GM23338 (cell line): ENCODE measurements around the gene MAP3K7CL. TPM values are rescaled to one million over a fixed set of nuclear protein-coding genes. Genes with fewer than 3 reads are reported as not detected.

Experiments
- ATAC-seq: fragments of 200-7000 bp; cut with Tn5 transposase; 3 replicates; pipeline ENCODE4 v1.9.1; 2020
- DNase-seq: peaks from one replicate; pipeline ENCODE4 v3.0.0-alpha.2; 2015; ENCODE audit warnings: low spot score
- H2AFZ ChIP-seq: fragments of 200-600 bp; sonication (generic); 2 replicates; pipeline ENCODE4 v1.8.0; 2016; ENCODE audit warnings: antibody characterized with exemption, mild to moderate bottlenecking, moderate library complexity
- H3F3A ChIP-seq: fragments of 200-600 bp; sonication (generic); replicated peaks from 2 replicates; pipeline ENCODE4 v1.8.0; 2017; ENCODE audit warnings: antibody characterized with exemption, mixed run types, low read depth
- H3K27ac ChIP-seq: fragments of 200-600 bp; sonication (generic); 2 replicates; pipeline ENCODE4 v1.6.1; 2016; ENCODE audit warnings: low read depth
- H3K27me3 ChIP-seq: fragments of 200-600 bp; sonication (generic); 2 replicates; pipeline ENCODE4 v1.8.0; 2016; ENCODE audit warnings: mild to moderate bottlenecking, mixed run types, moderate library complexity; ENCODE audit not compliant: insufficient read depth
- H3K36me3 ChIP-seq: fragments of 200-600 bp; sonication (generic); 2 replicates; pipeline ENCODE4 v1.8.0; 2016; ENCODE audit warnings: mild to moderate bottlenecking; ENCODE audit not compliant: insufficient read depth
- H3K4me1 ChIP-seq: fragments of 200-600 bp; sonication (generic); 2 replicates; pipeline ENCODE4 v1.8.0; 2016; ENCODE audit warnings: mild to moderate bottlenecking, moderate library complexity; ENCODE audit not compliant: insufficient read depth
- H3K4me2 ChIP-seq: fragments of 200-600 bp; sonication (generic); 2 replicates; pipeline ENCODE4 v1.7.1; 2017; ENCODE audit warnings: mixed run types
- H3K4me3 ChIP-seq: fragments of 200-600 bp; sonication (generic); 2 replicates; pipeline ENCODE4 v1.6.1; 2016; ENCODE audit warnings: mixed run types
- H3K79me2 ChIP-seq: fragments of 200-600 bp; sonication (generic); replicated peaks from 2 replicates; pipeline ENCODE4 v1.8.0; 2017; ENCODE audit warnings: mild to moderate bottlenecking; ENCODE audit not compliant: insufficient read depth
- H3K9me2 ChIP-seq: fragments of 200-600 bp; sonication (generic); 2 replicates; pipeline ENCODE4 v1.8.0; 2017; ENCODE audit not compliant: insufficient read depth
- H4K20me1 ChIP-seq: fragments of 200-600 bp; sonication (generic); replicated peaks from 2 replicates; pipeline ENCODE4 v1.8.0; 2017; ENCODE audit warnings: mild to moderate bottlenecking; ENCODE audit not compliant: insufficient read depth
- H3K27ac Mint-ChIP-seq: 2 replicates; pipeline ENCODE4 v1.8.0; 2020; ENCODE audit warnings: inconsistent platforms, mild to moderate bottlenecking, moderate library complexity, mixed read lengths
- H3K27me3 Mint-ChIP-seq: 3 replicates; pipeline ENCODE4 v1.8.0; 2022; ENCODE audit warnings: low read depth, mild to moderate bottlenecking, moderate library complexity, mixed read lengths, inconsistent platforms; ENCODE audit not compliant: insufficient read depth, poor library complexity
- H3K36me3 Mint-ChIP-seq: 3 replicates; pipeline ENCODE4 v1.8.0; 2021; ENCODE audit warnings: low read depth, mild to moderate bottlenecking, inconsistent platforms, moderate library complexity, mixed read lengths
- H3K4me1 Mint-ChIP-seq: 3 replicates; pipeline ENCODE4 v1.8.0; 2020; ENCODE audit warnings: mild to moderate bottlenecking, inconsistent platforms, mixed read lengths
- H3K4me3 Mint-ChIP-seq: 3 replicates; pipeline ENCODE4 v1.8.0; 2021; ENCODE audit warnings: moderate library complexity, mild to moderate bottlenecking, inconsistent platforms, mixed read lengths
- H3K9me3 Mint-ChIP-seq: 3 replicates; pipeline ENCODE4 v1.8.0; 2020; ENCODE audit warnings: moderate library complexity, mild to moderate bottlenecking, inconsistent platforms, mixed read lengths
- EZH2 ChIP-seq: fragments of 200-600 bp; sonication (generic); IDR thresholded peaks from one replicate; pipeline ENCODE4 v1.8.0; 2017; ENCODE audit warnings: antibody characterized with exemption, mild to moderate bottlenecking, low read depth; ENCODE audit not compliant: unreplicated experiment
- JUNB ChIP-seq: IDR thresholded peaks from one replicate; pipeline ENCODE4 v1.6.1; 2016; ENCODE audit warnings: antibody characterized with exemption; ENCODE audit not compliant: unreplicated experiment
- NANOG ChIP-seq: IDR thresholded peaks from 2 replicates; pipeline ENCODE4 v1.6.1; 2016; ENCODE audit warnings: antibody characterized with exemption, borderline replicate concordance
- POLR2AphosphoS5 ChIP-seq: IDR thresholded peaks from 2 replicates; pipeline ENCODE4 v1.6.1; 2016; ENCODE audit warnings: antibody characterized with exemption, low read depth
- STAT1 ChIP-seq: IDR thresholded peaks from one replicate; pipeline ENCODE4 v1.6.1; 2016; ENCODE audit warnings: antibody characterized with exemption; ENCODE audit not compliant: unreplicated experiment
- ZNF114 ChIP-seq: fragments of 250-450 bp; sonication (Bioruptor Pico); IDR thresholded peaks from 2 replicates; pipeline ENCODE4 v1.5.0; 2020; ENCODE audit warnings: mild to moderate bottlenecking, moderate library complexity
- ZNF331 ChIP-seq: fragments of 250-450 bp; sonication (Bioruptor Pico); IDR thresholded peaks from 2 replicates; pipeline ENCODE4 v1.5.0; 2020; ENCODE audit warnings: low read depth, mild to moderate bottlenecking, moderate library complexity
- polyA plus RNA-seq: library from polyadenylated mRNA; unstranded; fragments of >200 nt; fragmentation: Nextera tagmentation; extraction: Ambion mirVana; gene quantifications from 2 replicates; pipeline ENCODE4 v1.2.1, GENCODE V29; 2016
- total RNA-seq: library from RNA; depleted of rRNA; stranded (reverse); fragments of >200 nt; shearing (Covaris generic); gene quantifications from 2 replicates; pipeline ENCODE4 v1.2.3, GENCODE V29; 2014
- TF ChIP-seq, protein P1 (sequence below): IDR thresholded peaks from one replicate; pipeline ENCODE4 v1.6.1; 2018; ENCODE audit warnings: antibody characterized with exemption; ENCODE audit not compliant: unreplicated experiment
- TF ChIP-seq, protein P2 (sequence below): IDR thresholded peaks from 2 replicates; pipeline ENCODE4 v1.6.1; 2016; ENCODE audit warnings: antibody characterized with exemption
- TF ChIP-seq, protein P3 (sequence below), 2 experiments: fragments of 200-600 bp in 1 of 2; sonication (generic) in 1 of 2; conservative IDR thresholded peaks; 2 replicates each; pipeline versions ENCODE4 v1.5.1 to v1.6.1; 2016 to 2017; ENCODE audit warnings: antibody characterized with exemption in 2 of 2, low read depth in 2 of 2, mild to moderate bottlenecking in 2 of 2, moderate library complexity in 1 of 2

Gene MAP3K7CL
- total and polyA plus RNA-seq, 2 experiments from 2014 or later: 2.4 to 3.6 TPM

DNA sequence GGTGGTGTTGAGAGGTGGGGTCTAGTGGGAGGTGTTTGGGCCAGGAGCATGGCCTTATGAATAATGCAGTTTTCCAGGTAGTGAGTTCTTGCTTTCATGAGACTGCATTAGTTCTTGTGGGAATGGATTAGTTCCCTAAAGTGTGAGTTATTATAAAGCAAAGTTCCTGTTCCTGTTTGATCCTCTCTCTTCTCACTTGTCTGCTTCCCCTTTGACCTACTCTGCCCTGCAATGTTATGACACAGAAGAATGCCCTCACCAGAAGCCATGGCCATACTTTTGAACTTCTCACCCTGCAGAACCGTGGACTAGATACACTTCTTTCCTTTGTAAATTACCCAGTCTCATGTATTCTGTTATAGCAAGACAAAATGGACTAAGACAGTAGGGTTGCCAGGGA lies 53.6 kb downstream of the MAP3K7CL start (continued):
- TF ChIP-seq, protein P1, sequence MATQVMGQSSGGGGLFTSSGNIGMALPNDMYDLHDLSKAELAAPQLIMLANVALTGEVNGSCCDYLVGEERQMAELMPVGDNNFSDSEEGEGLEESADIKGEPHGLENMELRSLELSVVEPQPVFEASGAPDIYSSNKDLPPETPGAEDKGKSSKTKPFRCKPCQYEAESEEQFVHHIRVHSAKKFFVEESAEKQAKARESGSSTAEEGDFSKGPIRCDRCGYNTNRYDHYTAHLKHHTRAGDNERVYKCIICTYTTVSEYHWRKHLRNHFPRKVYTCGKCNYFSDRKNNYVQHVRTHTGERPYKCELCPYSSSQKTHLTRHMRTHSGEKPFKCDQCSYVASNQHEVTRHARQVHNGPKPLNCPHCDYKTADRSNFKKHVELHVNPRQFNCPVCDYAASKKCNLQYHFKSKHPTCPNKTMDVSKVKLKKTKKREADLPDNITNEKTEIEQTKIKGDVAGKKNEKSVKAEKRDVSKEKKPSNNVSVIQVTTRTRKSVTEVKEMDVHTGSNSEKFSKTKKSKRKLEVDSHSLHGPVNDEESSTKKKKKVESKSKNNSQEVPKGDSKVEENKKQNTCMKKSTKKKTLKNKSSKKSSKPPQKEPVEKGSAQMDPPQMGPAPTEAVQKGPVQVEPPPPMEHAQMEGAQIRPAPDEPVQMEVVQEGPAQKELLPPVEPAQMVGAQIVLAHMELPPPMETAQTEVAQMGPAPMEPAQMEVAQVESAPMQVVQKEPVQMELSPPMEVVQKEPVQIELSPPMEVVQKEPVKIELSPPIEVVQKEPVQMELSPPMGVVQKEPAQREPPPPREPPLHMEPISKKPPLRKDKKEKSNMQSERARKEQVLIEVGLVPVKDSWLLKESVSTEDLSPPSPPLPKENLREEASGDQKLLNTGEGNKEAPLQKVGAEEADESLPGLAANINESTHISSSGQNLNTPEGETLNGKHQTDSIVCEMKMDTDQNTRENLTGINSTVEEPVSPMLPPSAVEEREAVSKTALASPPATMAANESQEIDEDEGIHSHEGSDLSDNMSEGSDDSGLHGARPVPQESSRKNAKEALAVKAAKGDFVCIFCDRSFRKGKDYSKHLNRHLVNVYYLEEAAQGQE: no peak
- TF ChIP-seq ZNF331 (CRISPR knock-in tag) (no peak), JUNB (no peak), NANOG (no peak)
- TF ChIP-seq, protein P2, sequence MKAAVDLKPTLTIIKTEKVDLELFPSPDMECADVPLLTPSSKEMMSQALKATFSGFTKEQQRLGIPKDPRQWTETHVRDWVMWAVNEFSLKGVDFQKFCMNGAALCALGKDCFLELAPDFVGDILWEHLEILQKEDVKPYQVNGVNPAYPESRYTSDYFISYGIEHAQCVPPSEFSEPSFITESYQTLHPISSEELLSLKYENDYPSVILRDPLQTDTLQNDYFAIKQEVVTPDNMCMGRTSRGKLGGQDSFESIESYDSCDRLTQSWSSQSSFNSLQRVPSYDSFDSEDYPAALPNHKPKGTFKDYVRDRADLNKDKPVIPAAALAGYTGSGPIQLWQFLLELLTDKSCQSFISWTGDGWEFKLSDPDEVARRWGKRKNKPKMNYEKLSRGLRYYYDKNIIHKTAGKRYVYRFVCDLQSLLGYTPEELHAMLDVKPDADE: no peak

DNA sequence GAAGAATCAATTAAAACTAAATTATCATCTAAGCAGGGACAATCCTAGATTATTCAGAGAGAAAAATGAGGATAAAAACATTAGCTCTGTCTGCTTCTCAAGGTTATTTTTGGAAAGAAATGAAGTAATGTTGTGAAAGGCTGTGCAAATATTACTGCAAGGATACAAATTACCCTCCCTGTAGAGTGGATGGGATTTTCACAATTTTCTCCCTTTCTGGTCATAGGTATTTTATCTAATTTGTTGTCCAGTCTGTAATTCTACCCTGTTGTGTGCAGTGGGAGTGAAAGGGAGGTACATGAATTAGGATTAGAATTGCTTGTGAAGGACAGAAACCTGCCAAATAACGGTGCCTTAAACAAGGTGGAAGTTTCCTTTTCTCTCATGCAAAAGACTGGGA lies 54.7 kb downstream of the MAP3K7CL start:
- H3K27ac Mint-ChIP-seq: no peak overlapping the region
- H4K20me1 ChIP-seq: no peaks in the 10 kb centered on the region
- ATAC-seq (no peak), DNase-seq (no peak)
- no peaks in the 10 kb centered on the region for H3K9me2 ChIP-seq
- H3F3A ChIP-seq: no peaks in the 10 kb centered on the region
- no peak overlapping the region for H2AFZ ChIP-seq
- no peak overlapping the region for H3K4me2 ChIP-seq
- H3K79me2 ChIP-seq: no peaks in the 10 kb centered on the region
- H3K36me3 ChIP-seq: no peaks in the 10 kb centered on the region
- H3K27me3 ChIP-seq: peaks cover 47% of the 10 kb centered on the region
- no peak overlapping the region for H3K4me3 ChIP-seq
- H3K4me1 ChIP-seq: peaks cover 7% of the 10 kb centered on the region; the same call in 1 of the 2 replicates
- TF ChIP-seq JUNB: no peak
- TF ChIP-seq, protein P2: no peak
- H3K27ac ChIP-seq: no peak overlapping the region
- H3K36me3 Mint-ChIP-seq: no peaks in the 10 kb centered on the region
- no peaks in the 10 kb centered on the region for H3K9me3 Mint-ChIP-seq
- H3K4me1 Mint-ChIP-seq: peaks cover 9% of the 10 kb centered on the region
- no peak overlapping the region for H3K4me3 Mint-ChIP-seq
- peaks cover 6% of the 10 kb centered on the region for H3K27me3 Mint-ChIP-seq

DNA sequence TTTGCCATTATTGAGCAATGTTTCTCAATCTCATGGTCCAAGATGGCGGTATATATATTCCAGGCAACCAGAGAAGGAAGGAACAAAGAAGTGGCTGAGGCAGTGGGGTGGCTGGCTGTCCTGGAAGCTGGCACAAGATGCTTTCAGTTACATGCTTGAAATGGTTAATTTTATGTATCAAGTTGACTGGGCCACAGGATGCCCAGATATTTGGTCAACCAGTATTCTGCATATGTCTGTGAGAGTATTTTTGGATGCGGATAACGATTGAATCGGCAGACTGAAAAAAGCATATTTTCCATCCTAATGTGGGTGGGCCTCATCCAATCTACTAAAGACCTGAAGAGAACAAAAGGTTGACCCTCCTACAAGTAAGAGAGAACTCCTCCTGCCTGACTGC lies 55.2 kb downstream of the MAP3K7CL start:
- Mint-ChIP-seq H3K36me3 (no peaks in the 10 kb centered on the region), H3K4me3 (no peak overlapping the region), H3K4me1 (peaks cover 5% of the 10 kb centered on the region), H3K27me3 (peaks cover 9% of the 10 kb centered on the region), H3K9me3 (no peaks in the 10 kb centered on the region), H3K27ac (no peak overlapping the region)
- Histone ChIP-seq H4K20me1 (no peaks in the 10 kb centered on the region), H3F3A (no peaks in the 10 kb centered on the region), H3K4me3 (no peak overlapping the region), H3K4me1 (peaks cover 3% of the 10 kb centered on the region; the same call in 1 of the 2 replicates), H3K9me2 (no peaks in the 10 kb centered on the region), H3K27ac (no peak overlapping the region), H3K79me2 (no peaks in the 10 kb centered on the region), H3K4me2 (no peak overlapping the region), H3K36me3 (no peaks in the 10 kb centered on the region), H3K27me3 (peaks cover 47% of the 10 kb centered on the region), H2AFZ (no peak overlapping the region)
- no peak for DNase-seq
- ATAC-seq: no peak
- no peak for TF ChIP-seq POLR2AphosphoS5
- TF ChIP-seq JUNB: no peak
- TF ChIP-seq, protein P1: no peak
- no peak for TF ChIP-seq STAT1
- no peak for TF ChIP-seq EZH2
- TF ChIP-seq, protein P3, sequence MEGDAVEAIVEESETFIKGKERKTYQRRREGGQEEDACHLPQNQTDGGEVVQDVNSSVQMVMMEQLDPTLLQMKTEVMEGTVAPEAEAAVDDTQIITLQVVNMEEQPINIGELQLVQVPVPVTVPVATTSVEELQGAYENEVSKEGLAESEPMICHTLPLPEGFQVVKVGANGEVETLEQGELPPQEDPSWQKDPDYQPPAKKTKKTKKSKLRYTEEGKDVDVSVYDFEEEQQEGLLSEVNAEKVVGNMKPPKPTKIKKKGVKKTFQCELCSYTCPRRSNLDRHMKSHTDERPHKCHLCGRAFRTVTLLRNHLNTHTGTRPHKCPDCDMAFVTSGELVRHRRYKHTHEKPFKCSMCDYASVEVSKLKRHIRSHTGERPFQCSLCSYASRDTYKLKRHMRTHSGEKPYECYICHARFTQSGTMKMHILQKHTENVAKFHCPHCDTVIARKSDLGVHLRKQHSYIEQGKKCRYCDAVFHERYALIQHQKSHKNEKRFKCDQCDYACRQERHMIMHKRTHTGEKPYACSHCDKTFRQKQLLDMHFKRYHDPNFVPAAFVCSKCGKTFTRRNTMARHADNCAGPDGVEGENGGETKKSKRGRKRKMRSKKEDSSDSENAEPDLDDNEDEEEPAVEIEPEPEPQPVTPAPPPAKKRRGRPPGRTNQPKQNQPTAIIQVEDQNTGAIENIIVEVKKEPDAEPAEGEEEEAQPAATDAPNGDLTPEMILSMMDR (conservative IDR thresholded peaks at IDR 0.05; ENCODE audit: low read depth in 2 of 2): no peak
- TF ChIP-seq, protein P2: no peak
- no peak for TF ChIP-seq ZNF114 (CRISPR knock-in tag)
- no peak for TF ChIP-seq ZNF331 (CRISPR knock-in tag)
